ENCODE measurements around the gene PUM1.

GRCh38 chr1:30923597-30923996, 141.9 kb downstream of the PUM1 start:
- no peak for TF ChIP-seq CTCF (IDR thresholded peaks at IDR 0.05)
- no peak for TF ChIP-seq POLR2A (IDR thresholded peaks at IDR 0.05)
- TF ChIP-seq EP300 (IDR thresholded peaks at IDR 0.05): no peak
